H9 (cell line): ENCODE results near the gene GNAS. TPM values are rescaled to one million over a fixed set of nuclear protein-coding genes. Genes with fewer than 3 reads are reported as not detected.
A peak's percentile ranks its signal among the peaks of the same experiment; 100 is the strongest.

Source experiments
- DNase-seq: peaks from one replicate; pipeline ENCODE4 v3.0.0-alpha.2; 2017
- H2AFZ ChIP-seq: one replicate; pipeline ENCODE4 v1.6.1; 2013; ENCODE audit warnings: mild to moderate bottlenecking, low read length, control low read depth, moderate library complexity
- H2AK5ac ChIP-seq: 2 replicates; pipeline ENCODE4 v1.6.1; 2013; ENCODE audit warnings: low read length, control low read depth, mixed read lengths; ENCODE audit not compliant: insufficient read length
- H2BK120ac ChIP-seq: one replicate; pipeline ENCODE4 v1.6.1; 2013; ENCODE audit warnings: low read depth, mild to moderate bottlenecking, low read length, control low read depth, inconsistent platforms; ENCODE audit not compliant: poor library complexity, severe bottlenecking
- H2BK12ac ChIP-seq: 2 replicates; pipeline ENCODE4 v1.6.1; 2013; ENCODE audit warnings: low read length, control low read depth, mixed read lengths, low read depth; ENCODE audit not compliant: insufficient read length
- H2BK15ac ChIP-seq: 2 replicates; pipeline ENCODE4 v1.6.1; 2013; ENCODE audit warnings: low read depth, low read length, control low read depth
- H2BK20ac ChIP-seq: one replicate; pipeline ENCODE4 v1.6.1; 2013; ENCODE audit warnings: low read depth, mild to moderate bottlenecking, low read length, control low read depth, inconsistent platforms; ENCODE audit not compliant: poor library complexity, severe bottlenecking
- H2BK5ac ChIP-seq: 2 replicates; pipeline ENCODE4 v1.6.1; 2013; ENCODE audit warnings: low read length, control low read depth, mixed read lengths; ENCODE audit not compliant: insufficient read length
- H3K14ac ChIP-seq: 2 replicates; pipeline ENCODE4 v1.6.1; 2013; ENCODE audit warnings: low read length, control low read depth; ENCODE audit not compliant: insufficient read depth
- H3K18ac ChIP-seq: 2 replicates; pipeline ENCODE4 v1.6.1; 2013; ENCODE audit warnings: low read depth, mild to moderate bottlenecking, mixed read lengths, low read length, control low read depth; ENCODE audit not compliant: insufficient read length
- H3K23ac ChIP-seq: 2 replicates; pipeline ENCODE4 v1.6.1; 2013; ENCODE audit warnings: low read length, control low read depth, mixed read lengths, low read depth; ENCODE audit not compliant: insufficient read length
- H3K23me2 ChIP-seq: 2 replicates; pipeline ENCODE4 v1.6.1; 2013; ENCODE audit warnings: low read depth, mild to moderate bottlenecking, mixed read lengths, low read length, control low read depth; ENCODE audit not compliant: insufficient read length, poor library complexity, severe bottlenecking
- H3K27ac ChIP-seq: 2 replicates; pipeline ENCODE4 v1.5.1; 2013; ENCODE audit warnings: low read length, control low read depth, mixed read lengths, low read depth; ENCODE audit not compliant: insufficient read length
- H3K27me3 ChIP-seq: 2 replicates; pipeline ENCODE4 v1.6.1; 2013; ENCODE audit warnings: low read length, control low read depth, inconsistent platforms; ENCODE audit not compliant: insufficient read depth
- H3K4ac ChIP-seq: 2 replicates; pipeline ENCODE4 v1.6.1; 2013; ENCODE audit warnings: low read depth, mild to moderate bottlenecking, control low read depth, inconsistent platforms, low read length, moderate library complexity
- H3K4me1 ChIP-seq: 2 replicates; pipeline ENCODE4 v1.6.1; 2013; ENCODE audit warnings: low read length, control low read depth, inconsistent platforms; ENCODE audit not compliant: insufficient read depth
- H3K4me2 ChIP-seq: 2 replicates; pipeline ENCODE4 v1.6.1; 2013; ENCODE audit warnings: low read length, control low read depth, mixed read lengths; ENCODE audit not compliant: insufficient read length, insufficient read depth
- H3K56ac ChIP-seq: 2 replicates; pipeline ENCODE4 v1.6.1; 2013; ENCODE audit warnings: low read depth, mild to moderate bottlenecking, mixed read lengths, low read length, control low read depth; ENCODE audit not compliant: insufficient read length
- H3K79me1 ChIP-seq: 2 replicates; pipeline ENCODE4 v1.6.1; 2013; ENCODE audit warnings: low read depth, mild to moderate bottlenecking, moderate library complexity, low read length, control low read depth, inconsistent platforms; ENCODE audit not compliant: insufficient read depth, poor library complexity, severe bottlenecking
- H3K79me2 ChIP-seq: 2 replicates; pipeline ENCODE4 v1.6.1; 2013; ENCODE audit warnings: low read length, control low read depth, inconsistent platforms; ENCODE audit not compliant: insufficient read depth
- H3K9ac ChIP-seq: 2 replicates; pipeline ENCODE4 v1.6.1; 2013; ENCODE audit warnings: low read length, control low read depth, mixed read lengths; ENCODE audit not compliant: insufficient read length; ENCODE audit errors: extremely low read depth
- H3K9me3 ChIP-seq: one replicate; pipeline ENCODE4 v1.6.1; 2013; ENCODE audit warnings: low read depth, low read length, inconsistent platforms; ENCODE audit not compliant: control insufficient read depth
- H3T11ph ChIP-seq: one replicate; pipeline ENCODE4 v1.6.1; 2013; ENCODE audit warnings: mild to moderate bottlenecking, low read length, control low read depth, inconsistent platforms
- H4K20me1 ChIP-seq: one replicate; pipeline ENCODE4 v1.6.1; 2013; ENCODE audit not compliant: control insufficient read depth, insufficient read length, insufficient read depth
- H4K5ac ChIP-seq: 2 replicates; pipeline ENCODE4 v1.6.1; 2013; ENCODE audit warnings: low read depth, mild to moderate bottlenecking, mixed read lengths, low read length, control low read depth; ENCODE audit not compliant: insufficient read length
- H4K8ac ChIP-seq: replicated peaks from 2 replicates; pipeline ENCODE4 v1.6.1; 2013; ENCODE audit warnings: low read length, control low read depth, mixed read lengths, low read depth; ENCODE audit not compliant: insufficient read length
- H4K91ac ChIP-seq: 2 replicates; pipeline ENCODE4 v1.6.1; 2013; ENCODE audit warnings: low read depth, mild to moderate bottlenecking, moderate library complexity, mixed read lengths, low read length, control low read depth; ENCODE audit not compliant: insufficient read length
- H3K27ac Mint-ChIP-seq, 3 experiments: 2 replicates in 2 of 3; 3 replicates in 1 of 3; pipeline ENCODE4 v1.8.0; 2020 to 2021; ENCODE audit warnings: mixed read lengths in 3 of 3, mild to moderate bottlenecking in 1 of 3, moderate library complexity in 1 of 3
- H3K27me3 Mint-ChIP-seq: 2 replicates; pipeline ENCODE4 v1.8.0; 2021; ENCODE audit warnings: low read depth, mild to moderate bottlenecking, moderate library complexity, mixed read lengths
- H3K36me3 Mint-ChIP-seq, 3 experiments: 2 replicates in 2 of 3; 3 replicates in 1 of 3; pipeline ENCODE4 v1.8.0; 2020 to 2021; ENCODE audit warnings: low read depth in 3 of 3, mixed read lengths in 3 of 3; ENCODE audit not compliant: insufficient read depth in 1 of 3
- H3K4me1 Mint-ChIP-seq, 2 experiments: 2 replicates each; pipeline ENCODE4 v1.8.0; 2020; ENCODE audit warnings: mixed read lengths in 2 of 2
- H3K4me3 Mint-ChIP-seq, 2 experiments: 2 replicates in 1 of 2; 3 replicates in 1 of 2; pipeline ENCODE4 v1.8.0; 2020 to 2021; ENCODE audit warnings: mild to moderate bottlenecking in 2 of 2, mixed read lengths in 2 of 2, moderate library complexity in 1 of 2
- H3K9me3 Mint-ChIP-seq, 2 experiments: 2 replicates in 1 of 2; 3 replicates in 1 of 2; pipeline ENCODE4 v1.8.0; 2020; ENCODE audit warnings: mild to moderate bottlenecking in 2 of 2, mixed read lengths in 2 of 2, moderate library complexity in 1 of 2
- CTCF ChIP-seq: fragments of 200-600 bp; sonication (generic); conservative IDR thresholded peaks from 3 replicates; pipeline ENCODE4 v1.8.0; 2021; ENCODE audit warnings: antibody characterized with exemption, mild to moderate bottlenecking
- WGBS: extraction: QIAGEN DNeasy Blood & Tissue Kit; methylation state at CpG from one replicate; pipeline ENCODE4 v1.1.7; 2013; ENCODE audit warnings: missing lambda C conversion rate, low lambda C conversion rate, mixed read lengths; ENCODE audit not compliant: insufficient read length; ENCODE audit errors: extremely low coverage; 5-methylcytosine and 5-hydroxymethylcytosine counted together
- total RNA-seq: library from RNA; stranded (reverse); gene quantifications from 2 replicates; pipeline ENCODE4 v1.2.1, GENCODE V29; 2021

Gene GNAS
- total RNA-seq, 1 experiment from 2014 or later: 920 TPM

DNA sequence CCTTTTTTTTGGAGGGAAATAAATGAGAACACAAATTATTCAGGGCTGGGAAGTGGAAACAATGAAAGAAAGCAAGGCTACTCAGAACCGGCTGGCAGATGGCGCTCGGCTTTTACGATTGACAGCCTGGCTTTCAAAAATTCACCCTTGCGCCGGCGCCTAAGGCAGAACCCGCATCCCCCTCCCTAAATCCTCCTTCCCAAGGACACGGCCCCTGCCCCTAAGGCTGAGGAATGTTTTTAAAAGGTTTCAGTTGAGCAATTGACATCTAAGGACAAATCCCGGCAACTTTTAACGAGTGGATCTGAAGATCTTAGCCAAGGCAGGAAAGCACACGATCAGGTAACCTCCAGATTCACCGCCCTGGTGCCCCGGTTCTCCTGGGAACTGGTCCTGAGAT lies 16.3 kb downstream of the GNAS start:
- Histone ChIP-seq H2BK120ac (no peak overlapping the region), H3K27me3 (no peaks in the 10 kb centered on the region), H3K4me2 (no peak overlapping the region), H3K4me1 (no peaks in the 10 kb centered on the region), H3K4ac (no peak overlapping the region), H4K91ac (no peak overlapping the region), H2AFZ (peak overlapping the region; percentile 59), H3K14ac (no peak overlapping the region), H2BK15ac (no peak overlapping the region), H3K18ac (no peak overlapping the region), H4K5ac (no peak overlapping the region), H3K56ac (no peak overlapping the region), H2BK5ac (no peak overlapping the region), H4K8ac (no peak overlapping the region), H4K20me1 (no peaks in the 10 kb centered on the region), H3K79me2 (no peaks in the 10 kb centered on the region), H2AK5ac (no peak overlapping the region), H3K27ac (no peak overlapping the region), H3T11ph (no peak overlapping the region), H2BK20ac (no peak overlapping the region), H3K23me2 (no peaks in the 10 kb centered on the region), H2BK12ac (no peak overlapping the region), H3K23ac (no peak overlapping the region), H3K9ac (no peak overlapping the region), H3K79me1 (no peaks in the 10 kb centered on the region), H3K9me3 (no peaks in the 10 kb centered on the region)
- peaks cover 17 to 19% of the 10 kb centered on the region in 2 experiments for H3K4me1 Mint-ChIP-seq
- peak; percentile 54 for TF ChIP-seq CTCF
- no CpG with 5 or more reads among the region's 14 CpGs for WGBS
- peaks cover 2 to 3% of the 10 kb centered on the region in 2 experiments; a peak in 2 of 5 replicates for H3K9me3 Mint-ChIP-seq
- peak; percentile 49 for DNase-seq
- no peak overlapping the region for H3K4me3 Mint-ChIP-seq
- peaks cover 1% of the 10 kb centered on the region; the same call in 1 of the 2 replicates for H3K27me3 Mint-ChIP-seq
- H3K36me3 Mint-ChIP-seq: peaks cover 4 to 7% (median 5%) of the 10 kb centered on the region in 3 experiments; a peak in 5 of 7 replicates
- no peak overlapping the region for H3K27ac Mint-ChIP-seq
